HepG2 (cell line): ENCODE measurements around the gene SIAH2. TPM values are rescaled to one million over a fixed set of nuclear protein-coding genes. Genes with fewer than 3 reads are reported as not detected.

Experiments used
- AKNA ChIP-seq: sonication (generic); formaldehyde crosslinking; IDR thresholded peaks from 2 replicates; pipeline ENCODE4 v1.4.0; 2020; ENCODE audit warnings: missing genetic modification reagents, borderline replicate concordance
- MYPOP ChIP-seq: sonication (generic); formaldehyde crosslinking; IDR thresholded peaks from 2 replicates; pipeline ENCODE4 v1.8.1; 2023; ENCODE audit warnings: mild to moderate bottlenecking, moderate library complexity, missing genetic modification reagents
- NFIC ChIP-seq: IDR thresholded peaks from 2 replicates; pipeline ENCODE4 v1.6.1; 2012; ENCODE audit warnings: mild to moderate bottlenecking, low read length, inconsistent platforms
- PRDM4 ChIP-seq: sonication (generic); formaldehyde crosslinking; IDR thresholded peaks from 2 replicates; pipeline ENCODE4 v1.9.0; 2021; ENCODE audit warnings: missing genetic modification reagents, borderline replicate concordance
- RNF219 ChIP-seq: sonication (generic); formaldehyde crosslinking; IDR thresholded peaks from 2 replicates; pipeline ENCODE4 v1.5.0; 2020; ENCODE audit warnings: mild to moderate bottlenecking, missing genetic modification reagents
- SMC3 ChIP-seq: IDR thresholded peaks from 2 replicates; pipeline ENCODE4 v1.6.1; 2011; ENCODE audit warnings: low read length, improper control_type of control experiment
- TRIM22 ChIP-seq: fragments of 450-650 bp; IDR thresholded peaks from 2 replicates; pipeline ENCODE4 v1.6.1; 2017
- ZNF747 ChIP-seq: sonication (generic); formaldehyde crosslinking; IDR thresholded peaks from 2 replicates; pipeline ENCODE4 v1.8.1; 2023; ENCODE audit warnings: missing genetic modification reagents, mild to moderate bottlenecking, borderline replicate concordance
- polyA plus RNA-seq, 8 experiments: library from polyadenylated mRNA; depleted of rRNA in 3 of 8; stranded (reverse) in 7 of 8; unstranded in 1 of 8; fragments of >200 nt; fragmentation: Illumina TruSeq in 4 of 8; extraction: Trizol in 4 of 8; gene quantifications; 2 replicates each; pipeline versions ENCODE4 v1.2.1 to v1.2.3, GENCODE V29; 2011 to 2016; ENCODE audit warnings: low read depth in 4 of 8, missing spikeins in 1 of 8, mixed read lengths in 1 of 8; ENCODE audit not compliant: insufficient read depth in 1 of 8
- total RNA-seq, 5 experiments: library from RNA; depleted of rRNA; stranded (reverse); fragments of >200 nt; fragmentation: Illumina TruSeq; extraction: Trizol; gene quantifications; 2 replicates each; pipeline ENCODE4 v1.2.3, GENCODE V29; 2016; ENCODE audit warnings: low read depth in 1 of 5

The SIAH2 gene
- total and polyA plus RNA-seq, 2 of the 13 experiments (the other 11 are each of a cell fraction or from before 2014, with no cell fraction given) = 71.8 to 117 TPM

GRCh38 chr3:150736903-150737832, 25.8 kb downstream of the SIAH2 start (continued):
- no peak for TF ChIP-seq AKNA (CRISPR knock-in tag)
- TF ChIP-seq RNF219 (CRISPR knock-in tag) = peak; percentile 95
- TF ChIP-seq MYPOP (CRISPR knock-in tag) = peak; percentile 81; the same call in 1 of the 2 replicates
- no peak for TF ChIP-seq PRDM4 (CRISPR knock-in tag)
- TF ChIP-seq ZNF747 (CRISPR knock-in tag) = peak; percentile 35; the same call in 1 of the 2 replicates
- TF ChIP-seq SMC3 = peak; percentile 31
- no peak for TF ChIP-seq TRIM22
- peak; percentile 96 for TF ChIP-seq NFIC
